SK-N-SH (cell line): ENCODE data around the gene DVL2. TPM values are rescaled to one million over a fixed set of nuclear protein-coding genes. Genes with fewer than 3 reads are reported as not detected.
A peak's percentile ranks its signal among the peaks of the same experiment; 100 is the strongest.

Source experiments
- CTCF ChIA-PET: fragments of 300-600, 350-600 bp; formaldehyde crosslinking; extraction: SDS; loops from one replicate; lab custom pipeline; 2021; lab: Yijun Ruan, JAX
- POLR2A ChIA-PET: fragments of 350-600 bp; sonication (Branson Sonifier 250); formaldehyde crosslinking; extraction: SDS; loops from one replicate; lab custom pipeline; 2020; ENCODE audit warnings: antibody characterized with exemption, inconsistent platforms; lab: Yijun Ruan, JAX
- DNase-seq: peaks from one replicate; pipeline ENCODE4 v3.0.0; 2012
- H2AFZ ChIP-seq: fragments of 200-600 bp; sonication (generic); 2 replicates; pipeline ENCODE4 v1.8.1; 2016; ENCODE audit warnings: antibody characterized with exemption, mild to moderate bottlenecking, low read depth
- H3F3A ChIP-seq: fragments of 200-600 bp; sonication (generic); replicated peaks from 2 replicates; pipeline ENCODE3; 2016; ENCODE audit warnings: antibody characterized with exemption, mild to moderate bottlenecking; ENCODE audit not compliant: insufficient read depth
- H3K27ac ChIP-seq, 2 experiments: fragments of 200-500 bp in 1 of 2; fragments of 200-600 bp in 1 of 2; sonication (Bioruptor generic) in 1 of 2; sonication (generic), shearing (Covaris generic) in 1 of 2; 2 replicates each; pipeline versions ENCODE4 v1.5.1 to v1.6.1; 2014 to 2016; ENCODE audit warnings: low read depth in 2 of 2, inconsistent platforms in 1 of 2, low read length in 1 of 2, mild to moderate bottlenecking in 1 of 2, mixed read lengths in 1 of 2
- H3K27me3 ChIP-seq: fragments of 200-600 bp; sonication (generic), shearing (Covaris generic); 2 replicates; pipeline ENCODE4 v1.6.1; 2016; ENCODE audit warnings: mixed run types; ENCODE audit not compliant: insufficient read depth
- H3K36me3 ChIP-seq, 2 experiments: fragments of 200-500 bp in 1 of 2; fragments of 200-600 bp in 1 of 2; sonication (Bioruptor generic) in 1 of 2; sonication (generic) in 1 of 2; replicated peaks in 1 of 2; 2 replicates each; pipeline versions ENCODE3 to v1.5.1; 2014 to 2016; ENCODE audit warnings: low read length in 1 of 2, mild to moderate bottlenecking in 1 of 2; ENCODE audit not compliant: insufficient read depth in 2 of 2, control insufficient read depth in 1 of 2
- H3K4me1 ChIP-seq, 2 experiments: fragments of 200-500 bp in 1 of 2; fragments of 200-600 bp in 1 of 2; sonication (Bioruptor generic) in 1 of 2; sonication (generic), shearing (Covaris generic) in 1 of 2; 2 replicates each; pipeline versions ENCODE4 v1.5.1 to v1.6.1; 2014 to 2016; ENCODE audit warnings: low read depth in 1 of 2, low read length in 1 of 2, mixed run types in 1 of 2; ENCODE audit not compliant: insufficient read depth in 2 of 2, control insufficient read depth in 1 of 2
- H3K4me2 ChIP-seq: fragments of 200-600 bp; sonication (generic), shearing (Covaris generic); 2 replicates; pipeline ENCODE4 v1.6.1; 2017; ENCODE audit warnings: mixed run types
- H3K4me3 ChIP-seq, 2 experiments: fragments of 200-500 bp in 1 of 2; fragments of 200-600 bp in 1 of 2; sonication (Bioruptor generic) in 1 of 2; sonication (generic), shearing (Covaris generic) in 1 of 2; 2 replicates each; pipeline versions ENCODE4 v1.5.1 to v1.8.1; 2014 to 2016; ENCODE audit warnings: low read depth in 2 of 2, inconsistent platforms in 1 of 2, low read length in 1 of 2, mild to moderate bottlenecking in 1 of 2, mixed read lengths in 1 of 2, moderate library complexity in 1 of 2
- H3K79me2 ChIP-seq: fragments of 200-600 bp; sonication (generic); 2 replicates; pipeline ENCODE4 v1.8.1; 2017; ENCODE audit warnings: mild to moderate bottlenecking; ENCODE audit not compliant: insufficient read depth
- H3K9ac ChIP-seq: fragments of 200-600 bp; sonication (generic); 2 replicates; pipeline ENCODE4 v1.6.1; 2017; ENCODE audit warnings: mixed run types
- H3K9me2 ChIP-seq: fragments of 200-600 bp; sonication (generic); 2 replicates; pipeline ENCODE4 v1.6.1; 2017; ENCODE audit warnings: mixed run types
- H3K9me3 ChIP-seq: fragments of 200-600 bp; sonication (generic); 2 replicates; pipeline ENCODE4 v1.6.1; 2017; ENCODE audit warnings: mixed run types, mild to moderate bottlenecking, moderate library complexity
- H4K20me1 ChIP-seq: fragments of 200-600 bp; sonication (generic); 2 replicates; pipeline ENCODE4 v1.6.1; 2017; ENCODE audit warnings: mild to moderate bottlenecking, mixed run types; ENCODE audit not compliant: insufficient read depth
- EP300 ChIP-seq, 2 experiments: IDR thresholded peaks; 2 replicates each; pipeline versions ENCODE4 v1.4.0 to v1.6.1; 2012; ENCODE audit warnings: borderline replicate concordance in 1 of 2, low read depth in 1 of 2, low read length in 1 of 2
- EZH2phosphoT487 ChIP-seq: fragments of 200-600 bp; sonication (generic); IDR thresholded peaks from 2 replicates; pipeline ENCODE4 v1.6.1; 2017; ENCODE audit warnings: low read depth, mixed run types, mild to moderate bottlenecking, antibody characterized with exemption, moderate library complexity, borderline replicate concordance
- GABPA ChIP-seq: IDR thresholded peaks from 2 replicates; pipeline ENCODE4 v1.4.0; 2012; ENCODE audit warnings: low read depth, mild to moderate bottlenecking
- IRF3 ChIP-seq: fragments of 150-350 bp; IDR thresholded peaks from 2 replicates; pipeline ENCODE4 v1.6.1; 2016; ENCODE audit warnings: mild to moderate bottlenecking, low read depth, low read length
- POLR2AphosphoS5 ChIP-seq: IDR thresholded peaks from 2 replicates; pipeline ENCODE4 v1.6.1; 2012; ENCODE audit warnings: low read depth, low read length
- RCOR1 ChIP-seq: fragments of 150-350 bp; IDR thresholded peaks from 2 replicates; pipeline ENCODE4 v1.6.1; 2017; ENCODE audit warnings: antibody characterized with exemption, low read length
- RXRA ChIP-seq: IDR thresholded peaks from 2 replicates; pipeline ENCODE4 v1.4.0; 2012; ENCODE audit warnings: low read depth, mild to moderate bottlenecking, borderline replicate concordance
- SMC3 ChIP-seq: IDR thresholded peaks from 2 replicates; pipeline ENCODE4 v1.6.1; 2012; ENCODE audit warnings: low read depth, low read length, improper control_type of control experiment
- WGBS: methylation state at CpG from one replicate; pipeline ENCODE4 v1.1.6; 2017; ENCODE audit warnings: low lambda C conversion rate; 5-methylcytosine and 5-hydroxymethylcytosine counted together
- polyA plus RNA-seq, 3 experiments: library from polyadenylated mRNA; depleted of rRNA; stranded (reverse); fragments of >200 nt; gene quantifications; 2 replicates each; pipeline ENCODE4 v1.2.3, GENCODE V29; 2012
- TF ChIP-seq, protein P1 (sequence below): IDR thresholded peaks from 2 replicates; pipeline ENCODE4 v1.4.0; 2012; ENCODE audit warnings: low read depth
- TF ChIP-seq, protein P2 (sequence below): IDR thresholded peaks from 2 replicates; pipeline ENCODE4 v1.4.0; 2012; ENCODE audit warnings: low read depth, borderline replicate concordance

DVL2 gene
- polyA plus RNA-seq, 1 of the 3 experiments (the other 2 are of a cell fraction), result 8.3 TPM

DNA sequence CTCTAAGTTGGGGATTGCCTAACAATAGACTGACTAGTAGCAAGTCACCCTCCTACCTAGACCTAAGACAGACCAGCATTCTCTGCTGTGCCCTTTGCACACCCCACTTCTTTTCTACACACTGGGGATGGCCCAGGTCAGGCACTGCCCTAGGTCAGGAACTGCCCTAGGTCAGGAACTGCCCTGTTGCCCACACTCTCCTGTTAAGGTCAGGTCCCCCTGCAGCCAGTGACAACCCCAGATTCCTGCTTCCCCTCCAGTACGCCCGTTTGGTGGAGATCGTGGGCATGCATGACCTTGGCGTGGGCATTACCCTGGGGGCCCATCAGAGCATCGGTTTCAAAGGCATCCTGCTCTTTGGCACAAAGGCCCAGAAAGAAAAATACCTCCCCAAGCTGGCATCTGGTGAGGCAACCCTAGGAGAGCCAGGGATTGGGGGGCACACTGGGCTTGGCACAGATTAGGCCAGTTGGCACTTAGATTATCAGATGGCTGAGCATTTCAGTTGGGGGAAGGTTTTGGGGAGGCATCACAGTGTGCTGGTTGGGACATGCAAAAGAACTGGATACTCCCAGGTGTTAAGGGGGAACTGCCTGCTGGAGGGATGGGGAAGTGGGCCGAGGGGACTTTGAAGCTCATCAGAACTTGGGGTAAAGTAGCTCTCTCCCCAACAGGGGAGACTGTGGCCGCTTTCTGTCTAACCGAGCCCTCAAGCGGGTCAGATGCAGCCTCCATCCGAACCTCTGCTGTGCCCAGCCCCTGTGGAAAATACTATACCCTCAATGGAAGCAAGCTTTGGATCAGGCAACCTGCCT is 12.8 kb downstream of the DVL2 start:
- CTCF ChIA-PET, result interaction anchor here (0.6 to 4.3 kb wide), 13 partner anchors 7 to 176 kb away, joined by 3 to 44 read pairs (median 5); partner anchors contain the start of genes CTDNEP1, DVL2, GABARAP and PHF23
- H3K4me2 ChIP-seq, result peak overlapping the region; percentile 100

More for the DNA sequence above, 12.8 kb downstream of the DVL2 start:
- WGBS, result 91% methylated on average over 7 of the region's 10 CpGs
- H3K4me1 ChIP-seq, result peaks cover 16 to 41% of the 10 kb centered on the region in 2 experiments; a peak in 2 of 4 replicates
- H3K9ac ChIP-seq, result peak overlapping the region; percentile 88; the same call in 1 of the 2 replicates
- H3K9me3 ChIP-seq, result no peaks in the 10 kb centered on the region
- POLR2A ChIA-PET, result interaction anchor here (0.6 to 4.9 kb wide), 12 partner anchors 8 to 159 kb away, joined by 3 to 27 read pairs (median 6); partner anchors contain the start of genes CTDNEP1, DVL2, ELP5 and GABARAP
- peak overlapping the region in 1 of 2 experiments; percentile 79; a peak in 2 of 4 replicates for H3K4me3 ChIP-seq
- peaks cover 33% of the 10 kb centered on the region for H3K79me2 ChIP-seq
- TF ChIP-seq POLR2AphosphoS5, result peak; percentile 40; the same call in 1 of the 2 replicates
- TF ChIP-seq, protein P1, sequence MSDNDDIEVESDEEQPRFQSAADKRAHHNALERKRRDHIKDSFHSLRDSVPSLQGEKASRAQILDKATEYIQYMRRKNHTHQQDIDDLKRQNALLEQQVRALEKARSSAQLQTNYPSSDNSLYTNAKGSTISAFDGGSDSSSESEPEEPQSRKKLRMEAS, result no peak
- no peak for TF ChIP-seq GABPA
- TF ChIP-seq EP300 (IDR thresholded peaks at IDR 0.05; ENCODE audit: borderline replicate concordance in 1 of 2, low read depth in 1 of 2, low read length in 1 of 2), result no peak
- no peak for TF ChIP-seq RCOR1
- TF ChIP-seq IRF3, result no peak
- TF ChIP-seq, protein P2, sequence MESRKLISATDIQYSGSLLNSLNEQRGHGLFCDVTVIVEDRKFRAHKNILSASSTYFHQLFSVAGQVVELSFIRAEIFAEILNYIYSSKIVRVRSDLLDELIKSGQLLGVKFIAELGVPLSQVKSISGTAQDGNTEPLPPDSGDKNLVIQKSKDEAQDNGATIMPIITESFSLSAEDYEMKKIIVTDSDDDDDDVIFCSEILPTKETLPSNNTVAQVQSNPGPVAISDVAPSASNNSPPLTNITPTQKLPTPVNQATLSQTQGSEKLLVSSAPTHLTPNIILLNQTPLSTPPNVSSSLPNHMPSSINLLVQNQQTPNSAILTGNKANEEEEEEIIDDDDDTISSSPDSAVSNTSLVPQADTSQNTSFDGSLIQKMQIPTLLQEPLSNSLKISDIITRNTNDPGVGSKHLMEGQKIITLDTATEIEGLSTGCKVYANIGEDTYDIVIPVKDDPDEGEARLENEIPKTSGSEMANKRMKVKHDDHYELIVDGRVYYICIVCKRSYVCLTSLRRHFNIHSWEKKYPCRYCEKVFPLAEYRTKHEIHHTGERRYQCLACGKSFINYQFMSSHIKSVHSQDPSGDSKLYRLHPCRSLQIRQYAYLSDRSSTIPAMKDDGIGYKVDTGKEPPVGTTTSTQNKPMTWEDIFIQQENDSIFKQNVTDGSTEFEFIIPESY, result 0 out of 2 replicates have a peak, but pooled peaks have one; percentile 30
- no peak for TF ChIP-seq EZH2phosphoT487
- no peak for TF ChIP-seq SMC3
- TF ChIP-seq RXRA, result no peak
- no peak overlapping the region for H2AFZ ChIP-seq
- no peaks in the 10 kb centered on the region for H3K27me3 ChIP-seq
- peaks cover 28 to 42% of the 10 kb centered on the region in 2 experiments for H3K36me3 ChIP-seq
- no peaks in the 10 kb centered on the region for H3K9me2 ChIP-seq
- DNase-seq, result no peak
- H3K27ac ChIP-seq, result peak overlapping the region in 1 of 2 experiments; percentile 76
- peaks cover 43% of the 10 kb centered on the region for H3F3A ChIP-seq
- H4K20me1 ChIP-seq, result no peaks in the 10 kb centered on the region; the same call in 1 of the 2 replicates
